GM20000 (cell line): ENCODE results near the gene RBM12.

Experiments used
- DNase-seq: peaks from one replicate; pipeline ENCODE4 v3.0.0; 2012; ENCODE audit warnings: low spot score
- CTCF ChIP-seq: IDR thresholded peaks from 2 replicates; pipeline ENCODE4 v1.5.1; 2012; ENCODE audit warnings: mild to moderate bottlenecking, control low read depth; ENCODE audit errors: extremely low read depth, missing control alignments

RBM12 gene

GRCh38 chr20:35625584-35626385, 38.9 kb downstream of the RBM12 start:
- no peak for TF ChIP-seq CTCF

GRCh38 chr20:35621560-35621946, 43.1 kb downstream of the RBM12 start:
- no peak for DNase-seq
- TF ChIP-seq CTCF: no peak

More at GRCh38 chr20:35625584-35626385, 38.9 kb downstream of the RBM12 start:
- no peak for DNase-seq

- no peak for DNase-seq
- no peak for TF ChIP-seq CTCF
Observed at GRCh38 chr20:35620818-35621559, 43.7 kb downstream of the RBM12 start.

GRCh38 chr20:35619196-35620095, 45.3 kb downstream of the RBM12 start:
- DNase-seq: peak; percentile 78
- TF ChIP-seq CTCF: peak; percentile 41

GRCh38 chr20:35618263-35619131, 46.2 kb downstream of the RBM12 start:
- no peak for TF ChIP-seq CTCF
- DNase-seq: peak; percentile 42

GRCh38 chr20:35617397-35618262, 47.1 kb downstream of the RBM12 start:
- peak; percentile 76 for DNase-seq
- no peak for TF ChIP-seq CTCF
